Tibial nerve (tissue), 4 donors: ENCODE data around the gene PLCL2.

Source experiments
- EP300 ChIP-seq, 2 donors: sonication (generic); formaldehyde crosslinking; IDR thresholded peaks; one replicate each; pipeline ENCODE4 v1.6.1; 2017; ENCODE audit warnings: antibody characterized with exemption in 2 of 2, mild to moderate bottlenecking in 1 of 2
- POLR2A ChIP-seq, 2 donors: fragments of 450-650 bp; IDR thresholded peaks; one replicate each; pipeline ENCODE4 v1.6.1; 2017; ENCODE audit warnings: antibody characterized with exemption in 2 of 2, mild to moderate bottlenecking in 2 of 2, moderate library complexity in 2 of 2
- TF ChIP-seq, protein P1 (sequence below), 5 experiments: fragments of 200-600 bp in 3 of 5; fragments of 450-650 bp in 2 of 5; sonication (generic) in 3 of 5; IDR thresholded peaks; one replicate each; pipeline ENCODE4 v1.5.1; 2016 to 2019; ENCODE audit warnings: antibody characterized with exemption in 5 of 5, mild to moderate bottlenecking in 3 of 5, moderate library complexity in 2 of 5

DNA sequence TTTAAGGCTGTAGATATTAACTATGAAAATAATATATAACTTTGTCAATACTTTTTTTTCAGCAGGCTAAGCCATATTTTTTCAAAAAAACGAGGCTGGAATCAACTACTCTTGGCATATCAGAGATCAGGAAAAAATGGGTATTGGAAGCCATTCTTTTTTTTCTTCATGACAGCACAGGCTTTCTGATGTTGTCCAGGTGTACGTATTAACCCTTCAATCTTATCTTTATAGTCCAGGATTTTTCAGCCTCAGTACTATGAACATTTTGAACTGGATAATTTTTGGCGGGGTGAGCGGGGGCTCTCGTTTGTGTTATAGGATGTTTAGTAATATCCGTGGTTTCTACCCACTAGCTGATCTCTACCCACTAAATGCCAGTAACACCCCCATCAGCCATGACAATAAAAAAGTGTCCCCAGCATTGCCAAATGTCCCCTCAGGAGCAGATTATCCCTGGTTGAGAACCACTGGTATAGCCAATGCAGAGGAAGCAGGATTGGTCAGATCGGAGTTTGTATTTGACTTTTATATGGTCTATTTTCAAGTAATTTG lies 52.0 kb downstream of the PLCL2 start:
- TF ChIP-seq, protein P1, sequence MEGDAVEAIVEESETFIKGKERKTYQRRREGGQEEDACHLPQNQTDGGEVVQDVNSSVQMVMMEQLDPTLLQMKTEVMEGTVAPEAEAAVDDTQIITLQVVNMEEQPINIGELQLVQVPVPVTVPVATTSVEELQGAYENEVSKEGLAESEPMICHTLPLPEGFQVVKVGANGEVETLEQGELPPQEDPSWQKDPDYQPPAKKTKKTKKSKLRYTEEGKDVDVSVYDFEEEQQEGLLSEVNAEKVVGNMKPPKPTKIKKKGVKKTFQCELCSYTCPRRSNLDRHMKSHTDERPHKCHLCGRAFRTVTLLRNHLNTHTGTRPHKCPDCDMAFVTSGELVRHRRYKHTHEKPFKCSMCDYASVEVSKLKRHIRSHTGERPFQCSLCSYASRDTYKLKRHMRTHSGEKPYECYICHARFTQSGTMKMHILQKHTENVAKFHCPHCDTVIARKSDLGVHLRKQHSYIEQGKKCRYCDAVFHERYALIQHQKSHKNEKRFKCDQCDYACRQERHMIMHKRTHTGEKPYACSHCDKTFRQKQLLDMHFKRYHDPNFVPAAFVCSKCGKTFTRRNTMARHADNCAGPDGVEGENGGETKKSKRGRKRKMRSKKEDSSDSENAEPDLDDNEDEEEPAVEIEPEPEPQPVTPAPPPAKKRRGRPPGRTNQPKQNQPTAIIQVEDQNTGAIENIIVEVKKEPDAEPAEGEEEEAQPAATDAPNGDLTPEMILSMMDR (IDR thresholded peaks at IDR 0.05): no peak
- TF ChIP-seq POLR2A (IDR thresholded peaks at IDR 0.05) (no peak), EP300 (IDR thresholded peaks at IDR 0.05) (no peak)
